Keratinocyte (primary cell): ENCODE data around the gene OR2T8. TPM values are rescaled to one million over a fixed set of nuclear protein-coding genes. Genes with fewer than 3 reads are reported as not detected.

Experiments
- DNase-seq: peaks from one replicate; pipeline ENCODE4 v3.0.0-alpha.2; 2011; ENCODE audit warnings: low read depth, missing footprints, low spot score
- FAIRE-seq: peaks from 2 replicates; lab custom pipeline; 2011; peaks lifted over from hg19 to GRCh38; lab: Jason Lieb, UNC
- H2AFZ ChIP-seq: 2 replicates; pipeline ENCODE4 v1.6.0; 2012; ENCODE audit warnings: low read length, control low read depth, inconsistent platforms; ENCODE audit not compliant: control insufficient read depth
- H3K27ac ChIP-seq: 2 replicates; pipeline ENCODE4 v1.5.1; 2011; ENCODE audit warnings: low read length; ENCODE audit not compliant: control insufficient read depth, insufficient read depth
- H3K27me3 ChIP-seq: 3 replicates; pipeline ENCODE4 v1.6.0; 2011; ENCODE audit warnings: low read length; ENCODE audit not compliant: control insufficient read depth, insufficient read depth; ENCODE audit errors: extremely low read depth
- H3K36me3 ChIP-seq, 2 experiments: 2 replicates in 1 of 2; 3 replicates in 1 of 2; pipeline ENCODE4 v1.5.1; 2011; ENCODE audit warnings: low read length in 2 of 2, mild to moderate bottlenecking in 1 of 2; ENCODE audit not compliant: control insufficient read depth in 2 of 2, insufficient read depth in 2 of 2; ENCODE audit errors: extremely low read depth in 1 of 2
- H3K4me1 ChIP-seq: 3 replicates; pipeline ENCODE4 v1.5.1; 2011; ENCODE audit warnings: low read length; ENCODE audit not compliant: control insufficient read depth, insufficient read depth; ENCODE audit errors: extremely low read depth
- H3K4me2 ChIP-seq: 3 replicates; pipeline ENCODE4 v1.6.0; 2011; ENCODE audit warnings: low read depth, low read length; ENCODE audit not compliant: control insufficient read depth, insufficient read depth; ENCODE audit errors: extremely low read depth
- H3K4me3 ChIP-seq, 3 experiments: fragments of 200-600 bp in 1 of 3; sonication (generic) in 1 of 3; 2 replicates in 2 of 3; 3 replicates in 1 of 3; pipeline ENCODE4 v1.5.1; 2011 to 2016; ENCODE audit warnings: low read length in 3 of 3, mild to moderate bottlenecking in 3 of 3, control low read depth in 2 of 3, inconsistent platforms in 1 of 3, low read depth in 1 of 3, mixed read lengths in 1 of 3, mixed run types in 1 of 3, moderate library complexity in 1 of 3; ENCODE audit not compliant: control insufficient read depth in 2 of 3, insufficient read depth in 2 of 3; ENCODE audit errors: extremely low read depth in 1 of 3
- H3K79me2 ChIP-seq: 2 replicates; pipeline ENCODE4 v1.6.0; 2012; ENCODE audit warnings: low read length; ENCODE audit not compliant: control insufficient read depth, insufficient read depth
- H3K9ac ChIP-seq: 3 replicates; pipeline ENCODE4 v1.6.0; 2011; ENCODE audit warnings: low read length; ENCODE audit not compliant: control insufficient read depth, insufficient read depth; ENCODE audit errors: extremely low read depth
- H3K9me1 ChIP-seq: 3 replicates; pipeline ENCODE4 v1.6.0; 2011; ENCODE audit warnings: low read length; ENCODE audit not compliant: control insufficient read depth, insufficient read depth; ENCODE audit errors: extremely low read depth
- H3K9me3 ChIP-seq: 2 replicates; pipeline ENCODE4 v1.5.1; 2012; ENCODE audit warnings: low read depth, low read length; ENCODE audit not compliant: control insufficient read depth
- H4K20me1 ChIP-seq: 3 replicates; pipeline ENCODE4 v1.6.0; 2011; ENCODE audit warnings: low read length; ENCODE audit not compliant: control insufficient read depth, insufficient read depth; ENCODE audit errors: extremely low read depth
- CTCF ChIP-seq, 3 experiments: IDR thresholded peaks in 1 of 3; conservative IDR thresholded peaks in 1 of 3; optimal IDR thresholded peaks in 1 of 3; 2 replicates in 2 of 3; 3 replicates in 1 of 3; pipeline versions ENCODE3 to v1.5.1; 2011; ENCODE audit warnings: low read length in 3 of 3, mild to moderate bottlenecking in 3 of 3, moderate library complexity in 2 of 3, control low read depth in 1 of 3, inconsistent platforms in 1 of 3; ENCODE audit not compliant: insufficient read depth in 2 of 3; ENCODE audit errors: extremely low read depth in 1 of 3
- EZH2 ChIP-seq: IDR thresholded peaks from one replicate; pipeline ENCODE4 v1.6.1; 2012; ENCODE audit warnings: inconsistent platforms, mild to moderate bottlenecking, low read length, moderate library complexity
- dilution Hi-C: fragments of 300-500 bp; cut with MboI; formaldehyde crosslinking; loops from one replicate; pipeline ENCODE4 v1.7.0; 2020; ENCODE audit warnings: low sequenced_read_pairs; ENCODE audit not compliant: extremely low pct_ligation_motif_present
- polyA plus RNA-seq, 5 experiments: library from polyadenylated mRNA; depleted of rRNA in 3 of 5; stranded (reverse) in 3 of 5; stranded (forward) in 1 of 5; unstranded in 1 of 5; fragments of >200 nt; gene quantifications; 1 replicate in 1 of 5; 2 replicates in 3 of 5; 3 replicates in 1 of 5; pipeline versions ENCODE4 v1.2.1 to v1.2.3, GENCODE V29; 2011 to 2012; ENCODE audit warnings: missing spikeins in 2 of 5, low read depth in 1 of 5, low replicate concordance in 1 of 5

OR2T8 gene
- polyA plus RNA-seq, 1 donor (not counting 4 experiments of a cell fraction or from before 2014, with no cell fraction given) = not detected

- no peaks in the 10 kb centered on the region for H3K9me3 ChIP-seq
- H4K20me1 ChIP-seq = no peaks in the 10 kb centered on the region
- H3K9me1 ChIP-seq = no peaks in the 10 kb centered on the region
- TF ChIP-seq EZH2 (no peak), CTCF (optimal IDR thresholded peaks at IDR 0.05 in 1 of 3, IDR thresholded peaks at IDR 0.05 in 1 of 3, conservative IDR thresholded peaks at IDR 0.05 in 1 of 3; ENCODE audit: extremely low read depth in 1 of 3, insufficient read depth in 2 of 3, low read length in 3 of 3) (no peak)
- dilution Hi-C loops = no loop called here
- DNase-seq = no peak
- no peak for FAIRE-seq
- no peaks in the 10 kb centered on the region for H3K4me1 ChIP-seq
- H3K4me2 ChIP-seq = no peak overlapping the region
- no peaks in the 10 kb centered on the region for H3K27me3 ChIP-seq
- H3K27ac ChIP-seq = no peak overlapping the region
- H3K9ac ChIP-seq = no peak overlapping the region
- H2AFZ ChIP-seq = no peak overlapping the region
- no peaks in the 10 kb centered on the region for H3K79me2 ChIP-seq
- H3K4me3 ChIP-seq = no peak overlapping the region
- H3K36me3 ChIP-seq = no peaks in the 10 kb centered on the region
Measured at GRCh38 chr1:247884797-247885413, 35.1 kb upstream of the OR2T8 start.

- H3K79me2 ChIP-seq = no peaks in the 10 kb centered on the region
- peaks cover 3% of the 10 kb centered on the region for H3K9me3 ChIP-seq
- no peaks in the 10 kb centered on the region for H3K9me1 ChIP-seq
- H3K36me3 ChIP-seq = no peaks in the 10 kb centered on the region
- no peaks in the 10 kb centered on the region for H4K20me1 ChIP-seq
- no peak for FAIRE-seq
- DNase-seq = no peak
- TF ChIP-seq EZH2 = no peak
- TF ChIP-seq CTCF (optimal IDR thresholded peaks at IDR 0.05 in 1 of 3, IDR thresholded peaks at IDR 0.05 in 1 of 3, conservative IDR thresholded peaks at IDR 0.05 in 1 of 3; ENCODE audit: extremely low read depth in 1 of 3, insufficient read depth in 2 of 3, low read length in 3 of 3) = no peak
- H3K9ac ChIP-seq = no peak within 1 kb of the TSS
- H2AFZ ChIP-seq = no peak within 1 kb of the TSS
- H3K27ac ChIP-seq = no peak within 1 kb of the TSS
- no peak within 1 kb of the TSS for H3K4me2 ChIP-seq
- no peak within 1 kb of the TSS for H3K4me3 ChIP-seq
- no peaks in the 10 kb centered on the region for H3K4me1 ChIP-seq
- dilution Hi-C loops = no loop called here
- no peaks in the 10 kb centered on the region for H3K27me3 ChIP-seq
Measured at GRCh38 chr1:247895163-247895637, 24.9 kb upstream of the OR2T8 start, which contains the start of gene OR2W3. Gene OR2W3, plus strand, starts transcription at chr1:247895587. Its CDS starts 0 bp downstream, at chr1:247895587.
